C4-2B (cell line): ENCODE measurements around the gene LHX5.

Experiments used
- CTCF ChIP-seq: fragments of 450-650 bp; conservative IDR thresholded peaks from 2 replicates; pipeline ENCODE4 v1.5.1; 2017; ENCODE audit warnings: mild to moderate bottlenecking
- ZFX ChIP-seq: fragments of 450-650 bp; IDR thresholded peaks from 2 replicates; pipeline ENCODE4 v1.6.1; 2017

GRCh38 chr12:113479216-113479589, 7.5 kb upstream of the LHX5 start:
- TF ChIP-seq CTCF (no peak), ZFX (no peak)
